Activated CD8-positive, alpha-beta memory T cell treated with anti-CD3 and anti-CD28 coated beads, Interleukin-2, amount 50 U/mL, for 48 hours (primary cell): ENCODE data around the gene GIGYF2.
A peak's percentile ranks its signal among the peaks of the same experiment; 100 is the strongest.

Experiments
- DNase-seq: peaks from one replicate; pipeline ENCODE4 v3.0.0-alpha.2; 2020

GIGYF2 gene

DNA sequence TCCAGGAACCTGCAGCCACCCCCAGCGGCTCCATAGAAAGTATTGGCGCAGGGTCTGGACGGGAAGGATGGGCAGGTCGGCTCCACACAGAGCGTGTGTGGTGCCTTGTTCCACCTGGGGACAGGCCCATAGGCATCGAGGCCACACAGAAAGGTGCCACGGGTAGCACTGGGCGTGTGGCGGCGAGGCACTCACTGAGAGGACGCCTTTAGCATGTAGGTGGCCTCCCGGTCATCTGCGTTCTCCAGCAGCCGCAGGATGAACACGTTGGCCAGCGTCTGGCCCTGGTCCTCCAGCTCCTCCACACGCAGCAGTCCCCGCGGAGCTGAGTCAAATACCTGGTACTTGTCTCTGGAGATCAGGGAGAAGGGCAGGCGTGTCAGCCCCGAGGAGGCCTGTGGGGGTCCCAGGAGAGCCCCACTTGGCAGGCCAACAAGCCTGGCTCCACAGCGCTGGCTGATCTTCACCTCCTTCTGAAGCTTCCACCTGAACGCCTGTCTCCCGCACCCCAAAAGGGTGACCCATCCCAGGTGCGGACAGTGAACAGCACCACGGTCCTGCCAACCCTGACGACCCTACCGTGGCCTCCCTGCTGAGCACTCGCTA is 186.1 kb downstream of the GIGYF2 start:
- DNase-seq: no peak

DNA sequence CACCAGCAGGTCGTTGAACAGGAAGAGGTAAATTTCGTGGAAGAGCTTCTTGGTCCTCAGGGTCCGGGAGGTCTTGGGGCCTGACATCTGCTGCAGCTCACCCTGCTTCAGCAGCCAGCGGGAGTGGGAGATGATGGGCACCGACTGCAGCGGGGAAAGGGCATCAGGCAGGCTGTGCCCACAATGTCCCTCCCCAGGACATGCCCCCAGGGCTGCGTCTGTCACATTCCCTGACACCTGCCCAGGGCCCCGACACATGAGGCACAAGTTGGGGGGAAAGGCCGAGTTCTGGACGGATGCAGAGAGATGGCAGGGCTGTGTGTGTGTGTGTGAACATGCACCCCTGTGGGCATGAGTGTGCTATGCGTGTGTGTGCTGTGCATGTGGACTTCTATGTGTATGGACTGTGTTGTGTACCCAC is 186.9 kb downstream of the GIGYF2 start:
- DNase-seq: no peak

DNA sequence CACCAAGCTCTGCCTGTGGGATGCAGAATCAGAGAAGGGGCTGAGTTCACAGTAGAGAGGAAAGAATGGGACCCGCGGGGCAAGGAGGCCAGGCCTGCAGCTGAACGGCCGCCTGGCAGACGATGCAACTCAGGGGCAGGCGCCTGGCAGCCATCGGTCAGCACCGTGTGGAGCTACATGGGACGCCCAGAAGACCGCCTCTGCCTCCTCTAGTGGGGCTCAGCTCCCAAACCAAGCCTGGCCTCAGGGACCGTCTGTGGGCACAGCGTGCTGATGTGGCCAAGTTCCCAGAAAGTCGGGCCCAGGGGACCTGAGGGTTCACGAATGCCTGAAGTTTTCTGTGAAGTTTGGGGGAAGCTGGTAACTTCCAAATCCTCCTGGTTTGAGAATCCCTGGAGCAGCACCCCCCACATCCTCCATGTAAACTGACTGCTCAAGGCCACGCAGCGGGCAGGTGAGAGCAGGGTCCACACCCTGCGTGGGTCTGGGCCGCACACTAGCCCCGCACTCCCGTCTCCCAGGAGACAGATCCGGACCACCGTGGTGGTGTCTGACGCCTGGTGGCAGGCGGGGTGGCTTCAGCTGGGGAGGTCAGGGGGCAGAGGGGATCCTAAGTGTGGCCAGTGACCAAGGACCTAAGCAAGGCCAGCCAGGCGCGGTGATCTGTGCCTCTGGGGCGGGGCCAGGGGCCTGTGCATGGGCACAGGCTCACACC is 187.6 kb downstream of the GIGYF2 start:
- DNase-seq: no peak

DNA sequence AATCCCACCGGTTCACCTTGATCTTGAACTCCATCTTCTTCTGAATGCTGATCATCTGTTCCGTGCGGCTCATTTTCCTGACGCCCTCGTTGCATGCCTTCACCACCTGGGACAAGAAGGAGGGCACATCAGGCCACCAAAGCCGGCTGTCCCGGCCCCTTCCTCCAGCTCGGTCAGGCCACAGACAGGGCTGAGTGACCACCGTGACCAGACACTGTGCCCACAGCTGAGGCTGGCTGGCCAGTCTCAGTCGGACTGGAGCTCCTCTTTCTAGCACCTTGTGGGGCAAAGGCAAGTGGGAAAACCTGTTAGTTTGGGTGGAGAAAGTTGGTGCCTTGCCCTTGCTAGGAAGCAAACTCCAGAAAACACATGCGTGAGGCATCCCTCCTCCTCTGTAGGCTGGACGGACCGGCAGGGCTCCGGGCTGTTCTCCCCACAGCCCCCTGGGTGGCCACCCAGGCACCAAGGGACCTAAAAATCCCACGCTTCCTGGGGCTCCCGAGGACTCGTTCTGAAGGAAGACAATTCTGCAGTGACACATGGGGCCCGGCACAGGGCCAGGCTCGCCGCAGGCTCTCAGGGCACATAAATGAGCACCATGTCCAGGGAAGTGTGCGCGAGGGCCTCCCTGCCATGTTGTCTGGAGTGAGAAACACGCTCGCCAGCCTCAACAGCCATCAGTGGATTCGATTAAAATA is 188.3 kb downstream of the GIGYF2 start:
- no peak for DNase-seq

DNA sequence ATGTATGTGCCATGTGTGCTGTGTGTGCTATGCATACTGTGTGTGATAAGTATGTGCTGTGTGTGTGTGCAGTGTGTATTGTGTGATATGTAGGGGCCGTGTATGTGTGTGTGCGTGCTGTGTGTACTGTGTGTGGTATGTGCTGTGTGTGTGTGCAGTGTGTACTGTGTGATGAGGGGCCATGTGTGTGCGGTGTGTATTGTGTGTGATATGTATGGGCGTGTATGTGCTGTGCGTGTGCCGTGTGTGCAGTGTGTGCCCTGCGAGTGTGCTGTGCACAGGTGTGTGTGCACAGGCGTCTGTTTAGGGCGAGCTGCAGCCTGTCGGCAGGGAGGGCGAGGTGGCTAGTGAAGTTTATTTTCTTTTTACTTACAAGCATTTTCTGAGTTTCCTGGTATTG is 189.0 kb downstream of the GIGYF2 start:
- no peak for DNase-seq

DNA sequence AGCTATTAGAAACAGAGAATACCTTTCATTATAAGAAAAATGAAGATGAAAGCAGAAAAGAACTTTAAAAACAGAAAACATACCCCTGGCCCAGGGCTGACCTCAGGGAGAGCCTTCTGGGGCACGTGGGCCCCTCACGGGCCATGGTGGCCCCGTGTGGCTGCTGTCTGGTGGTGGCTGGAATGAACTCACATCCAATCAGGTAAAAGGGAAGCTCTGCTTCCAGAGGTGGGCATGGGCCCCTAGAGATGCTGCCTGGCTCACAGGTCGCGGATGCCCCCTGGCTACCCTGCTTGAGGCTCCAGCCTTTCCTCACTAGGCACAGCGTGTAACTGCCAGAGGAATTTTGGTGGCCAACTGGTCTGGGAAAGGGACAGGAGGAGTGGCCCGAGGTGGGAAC is 189.5 kb downstream of the GIGYF2 start:
- peak; percentile 39 for DNase-seq

DNA sequence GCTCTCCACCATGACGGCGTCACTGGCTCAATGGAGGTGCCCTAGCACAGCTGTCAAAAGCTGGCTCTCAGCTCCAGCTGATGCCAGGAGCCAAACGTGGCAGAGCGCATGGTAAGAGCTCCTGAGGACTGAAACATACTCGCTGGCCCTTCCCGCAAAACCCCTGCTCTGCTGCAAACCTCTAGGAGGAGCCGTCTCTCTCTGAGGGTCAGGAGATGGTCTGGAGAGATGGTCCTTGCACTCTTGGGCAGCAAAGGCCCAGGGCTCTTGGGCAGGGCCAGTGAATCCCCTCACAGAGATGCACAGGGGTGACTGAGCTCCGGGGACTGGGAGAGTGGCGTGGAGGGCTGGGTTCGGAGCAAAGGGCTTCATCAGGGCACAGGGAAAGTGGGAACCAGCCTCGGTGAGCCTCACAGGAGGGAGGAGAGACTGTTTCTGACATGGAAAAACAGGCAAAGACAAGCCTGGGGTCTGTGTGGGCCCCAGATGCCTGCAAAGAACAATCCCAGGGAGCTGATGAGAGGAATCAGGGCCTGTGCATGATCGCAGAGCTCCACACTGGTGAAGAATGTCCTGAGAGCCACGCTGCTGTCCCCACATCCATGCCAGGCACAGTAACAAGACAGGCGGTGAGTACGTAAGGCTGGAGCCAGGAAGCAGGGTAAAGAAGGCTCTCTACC is 190.2 kb downstream of the GIGYF2 start:
- DNase-seq: peak; percentile 40

DNA sequence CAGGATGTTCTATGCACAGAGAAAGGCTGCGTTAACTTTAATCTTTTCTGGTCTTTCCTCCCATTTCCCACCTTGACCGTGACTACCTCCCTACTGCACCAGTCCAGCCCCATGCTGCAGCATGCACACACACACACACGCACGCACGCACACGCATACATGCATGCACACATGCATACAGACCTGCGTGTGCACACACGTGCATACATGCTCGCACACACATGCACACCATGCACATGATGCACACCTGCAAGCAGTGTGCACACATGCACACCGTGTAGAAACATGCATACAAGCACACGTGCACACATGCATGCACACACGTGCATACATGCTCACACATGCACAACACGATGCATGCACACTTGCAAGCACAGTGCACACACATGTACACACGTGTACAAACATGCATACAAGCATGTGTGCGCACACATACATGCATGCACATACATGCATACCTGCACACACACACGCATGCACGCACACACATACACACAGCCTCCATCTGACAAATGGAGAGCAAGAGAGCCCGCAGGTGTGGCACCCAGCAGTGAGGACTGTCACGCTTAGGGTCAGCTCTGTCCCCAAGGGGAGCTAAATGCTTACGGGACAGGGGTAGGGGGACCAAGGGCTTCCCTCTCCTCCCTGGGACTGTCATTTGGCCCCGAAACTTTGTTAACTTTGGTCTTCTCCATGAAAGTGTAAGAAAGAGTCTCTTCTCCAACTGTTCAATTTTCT is 191.1 kb downstream of the GIGYF2 start:
- peak; percentile 29 for DNase-seq

DNA sequence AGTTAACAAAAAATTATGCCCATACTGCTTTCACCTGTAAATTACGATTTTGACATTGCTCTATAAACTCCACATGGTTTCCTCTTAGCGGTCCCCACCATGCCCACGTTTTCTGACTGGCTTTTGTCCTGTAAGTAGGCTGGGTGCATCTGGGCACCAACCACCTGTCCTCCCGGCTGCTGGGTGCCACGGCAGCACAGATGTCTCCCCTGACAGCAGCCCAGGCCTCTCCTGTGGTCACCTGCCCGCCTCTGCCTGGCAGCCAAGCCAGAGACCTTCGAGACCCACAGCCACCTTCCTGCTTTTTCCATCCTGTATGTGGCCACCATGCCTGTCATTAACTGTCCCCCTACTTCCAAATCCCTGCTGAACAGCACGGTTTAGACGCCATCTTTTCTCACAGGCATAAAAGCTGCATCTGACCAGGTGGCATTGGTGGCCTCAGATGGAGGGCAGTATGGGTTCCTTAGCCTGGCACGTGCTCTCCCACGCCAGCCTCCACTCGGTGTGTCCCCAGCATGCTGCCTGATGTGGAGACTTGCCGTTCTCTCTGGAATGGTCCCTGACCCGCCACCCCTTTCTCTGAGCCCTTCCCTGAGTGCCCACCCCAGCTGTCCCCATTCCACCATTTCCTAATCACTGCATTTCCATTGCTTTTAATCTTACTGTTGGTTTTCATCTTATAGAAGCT is 191.9 kb downstream of the GIGYF2 start:
- DNase-seq: peak; percentile 38

DNA sequence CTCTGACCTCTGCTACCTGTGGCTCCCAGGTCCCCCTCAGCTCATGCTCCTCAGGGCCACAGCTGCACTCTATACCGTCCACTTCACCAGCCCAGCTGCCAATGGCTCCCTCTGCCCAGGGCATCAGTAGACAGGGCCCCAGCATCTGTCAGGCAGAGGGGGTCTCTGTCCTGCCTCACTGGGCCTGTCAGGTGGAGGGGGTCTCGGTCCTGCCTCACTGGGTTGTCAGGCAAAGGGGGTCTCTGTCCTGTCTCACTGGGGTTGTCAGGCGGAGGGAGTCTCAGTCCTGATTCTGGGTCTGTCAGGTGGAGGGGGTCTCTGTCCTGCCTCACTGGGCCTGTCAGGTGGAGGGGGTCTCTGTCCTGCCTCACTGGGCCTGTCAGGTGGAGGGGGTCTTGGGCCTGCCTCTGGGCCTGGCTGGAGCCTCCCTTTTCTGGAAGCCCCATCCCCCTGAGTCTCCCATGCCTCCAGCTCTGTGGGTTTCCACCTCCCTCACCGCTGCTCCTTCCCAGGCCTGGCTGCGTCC is 192.8 kb downstream of the GIGYF2 start:
- peak; percentile 28 for DNase-seq

DNA sequence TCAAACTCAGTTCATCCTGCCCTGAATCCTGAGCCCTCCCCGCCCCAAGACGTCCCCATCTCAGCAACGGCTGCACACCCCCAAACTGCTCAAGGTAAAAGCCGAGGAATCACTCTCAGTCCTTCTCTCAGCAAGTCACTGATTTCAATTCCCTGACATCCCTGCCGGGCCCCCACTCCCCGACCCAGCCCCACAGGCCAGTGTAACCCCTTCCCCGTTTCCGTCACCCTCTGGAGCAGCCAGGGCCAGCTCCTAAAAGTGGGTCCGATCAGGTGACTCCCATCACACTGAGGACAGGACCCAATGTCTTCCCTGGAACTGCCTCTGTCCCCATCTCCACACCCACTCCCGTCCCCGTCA is 193.4 kb downstream of the GIGYF2 start:
- DNase-seq: peak; percentile 43

DNA sequence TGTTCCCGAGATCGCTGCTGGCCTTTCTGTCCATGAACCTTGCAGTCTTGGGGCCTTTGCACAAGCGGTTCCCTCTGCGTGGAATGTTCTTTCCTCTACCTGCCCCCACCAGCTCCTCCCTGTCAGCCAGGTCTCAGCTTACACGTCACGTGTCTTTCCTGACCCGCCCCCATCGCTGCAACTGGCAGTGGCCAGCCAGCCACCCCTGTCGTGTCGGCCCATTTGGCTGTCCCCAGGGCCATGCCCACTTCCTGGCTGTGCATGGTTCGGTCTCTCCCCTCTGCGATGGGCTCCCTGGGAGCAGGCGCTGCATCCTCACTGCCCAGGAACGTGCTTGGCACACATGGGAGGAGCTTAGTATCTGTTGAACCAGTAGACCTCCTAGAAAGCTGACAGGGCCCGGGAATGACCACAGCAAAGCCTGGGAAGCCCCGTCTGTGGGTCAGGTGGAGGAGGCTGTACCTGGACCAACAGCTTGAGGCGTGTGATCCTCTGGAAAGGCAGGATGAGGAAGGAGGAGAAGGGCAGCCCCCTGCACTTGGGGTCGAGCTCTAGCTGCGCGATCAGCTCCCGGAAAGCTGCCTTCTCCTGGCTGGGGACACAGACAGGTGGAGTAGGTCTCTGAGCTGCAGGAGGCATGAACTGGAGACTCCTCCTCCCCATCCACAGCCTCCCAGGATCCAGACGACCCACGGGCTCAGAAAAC is 193.9 kb downstream of the GIGYF2 start:
- peak; percentile 49 for DNase-seq

DNA sequence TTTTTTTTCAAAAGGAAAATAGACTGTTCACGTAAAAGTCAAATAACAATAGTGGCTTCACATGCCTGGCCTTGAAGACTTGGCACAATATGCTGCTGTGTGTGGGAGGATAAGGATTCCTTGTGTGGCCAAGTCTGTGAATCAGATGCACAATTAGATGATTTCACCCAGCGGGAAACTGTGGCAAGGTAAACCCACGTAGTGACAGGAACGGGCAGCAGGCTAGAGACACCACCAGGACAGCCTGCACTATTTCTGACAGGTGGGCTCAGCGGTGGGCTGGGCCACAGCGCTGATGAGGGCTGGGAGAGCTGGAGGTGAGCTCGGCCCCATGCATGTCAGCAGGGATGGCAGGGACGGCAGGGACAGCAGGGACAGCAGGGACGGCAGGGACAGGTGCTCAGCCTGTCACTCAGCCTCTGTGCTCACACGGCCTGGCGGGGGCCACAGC is 194.5 kb downstream of the GIGYF2 start:
- DNase-seq: peak; percentile 46

DNA sequence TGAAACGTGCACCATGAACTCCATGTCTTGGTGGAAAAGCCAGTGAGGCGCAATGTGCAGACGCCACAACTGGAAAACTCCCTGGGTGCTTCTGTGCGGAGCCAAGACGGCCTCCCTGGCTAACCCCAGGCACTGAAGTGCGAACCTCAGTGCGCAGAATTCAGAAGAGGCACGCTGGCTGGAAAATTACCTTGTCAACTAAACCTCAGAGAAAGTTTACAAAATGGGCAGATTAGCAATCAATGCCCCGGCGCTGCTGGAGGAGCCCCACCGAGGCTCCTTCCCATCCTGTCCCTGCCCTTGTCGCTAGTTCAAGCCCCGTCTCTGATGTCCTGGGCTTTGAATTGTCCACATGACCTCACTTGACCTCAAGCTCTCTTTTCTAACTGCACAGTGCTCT is 195.1 kb downstream of the GIGYF2 start:
- peak; percentile 36 for DNase-seq

DNA sequence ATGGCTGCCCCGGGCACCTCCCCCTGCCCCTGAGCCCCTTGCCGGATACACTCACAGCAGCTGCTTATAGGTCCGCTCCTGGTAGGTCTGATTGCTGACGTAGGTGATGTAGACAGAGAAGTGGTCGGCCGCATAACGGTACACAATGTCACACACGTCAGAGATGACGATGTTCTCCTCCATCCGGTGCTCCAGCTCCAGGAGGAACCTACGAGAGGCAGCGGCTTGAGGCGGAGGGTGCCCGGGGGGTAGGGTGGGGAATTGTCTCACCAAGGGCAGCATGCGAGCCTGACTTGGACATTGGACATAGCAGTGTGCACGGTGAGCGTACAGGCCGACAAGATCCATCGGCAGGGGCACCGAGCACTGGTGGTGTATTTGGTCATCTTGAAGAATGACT is 195.7 kb downstream of the GIGYF2 start:
- peak; percentile 45 for DNase-seq

DNA sequence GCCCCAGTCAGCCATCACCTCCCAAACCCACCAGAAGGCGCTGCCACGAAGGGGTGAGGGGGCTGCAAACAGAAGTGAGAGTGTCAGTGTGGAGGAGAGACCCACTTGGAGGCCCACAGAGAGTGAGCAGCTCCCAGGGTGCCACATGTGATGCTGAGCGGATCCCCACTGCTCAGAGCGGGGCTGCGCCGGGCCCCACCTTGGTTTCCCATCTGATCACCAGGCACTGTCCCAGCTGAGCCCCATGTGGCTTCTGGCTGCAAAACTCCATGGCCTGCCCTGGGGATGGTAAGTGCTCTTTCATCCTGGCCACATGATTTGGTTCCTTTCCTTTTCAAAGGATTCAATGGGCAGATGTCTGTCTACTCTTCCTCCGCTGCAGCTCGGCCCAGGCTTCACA is 196.7 kb downstream of the GIGYF2 start:
- DNase-seq: peak; percentile 45

DNA sequence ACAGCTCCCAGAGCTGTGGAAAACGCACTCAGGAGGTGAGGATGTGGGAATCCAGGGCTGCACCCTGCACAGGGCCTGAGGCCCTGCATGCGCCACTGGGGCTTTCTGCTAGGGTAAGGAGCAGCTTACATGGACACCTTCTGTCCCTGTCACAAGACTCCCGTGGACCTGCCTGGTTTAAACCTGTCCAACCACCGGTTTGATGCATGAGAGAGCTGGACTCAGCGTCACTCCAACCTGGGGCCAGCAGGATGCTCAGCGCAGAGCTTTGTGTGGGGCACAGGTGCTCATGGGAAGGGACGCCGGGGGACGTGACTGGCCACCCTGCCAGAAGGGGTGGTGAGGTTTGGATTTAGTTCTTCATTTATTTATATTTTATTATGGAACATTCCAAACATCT is 197.1 kb downstream of the GIGYF2 start:
- DNase-seq: peak; percentile 47

DNA sequence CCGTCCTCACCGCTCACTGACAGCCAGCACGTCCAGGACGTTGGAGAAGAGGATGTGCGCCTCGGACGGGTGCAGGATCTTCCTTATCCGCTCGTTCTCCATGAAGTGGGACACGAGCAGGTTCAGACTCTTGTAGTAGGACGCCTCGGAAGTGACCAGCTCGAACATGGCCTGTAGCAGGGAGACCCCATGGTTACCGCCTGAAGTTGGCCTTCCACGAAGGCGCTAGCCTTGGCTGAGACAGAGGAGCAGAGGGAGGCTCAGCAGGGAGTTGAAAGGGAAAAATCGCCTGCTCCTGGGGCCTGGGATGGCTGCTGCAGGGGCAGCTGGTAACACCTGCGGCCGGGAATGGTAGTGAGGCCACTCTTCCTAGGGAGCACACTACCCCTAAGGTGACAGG is 197.6 kb downstream of the GIGYF2 start:
- peak; percentile 46 for DNase-seq

DNA sequence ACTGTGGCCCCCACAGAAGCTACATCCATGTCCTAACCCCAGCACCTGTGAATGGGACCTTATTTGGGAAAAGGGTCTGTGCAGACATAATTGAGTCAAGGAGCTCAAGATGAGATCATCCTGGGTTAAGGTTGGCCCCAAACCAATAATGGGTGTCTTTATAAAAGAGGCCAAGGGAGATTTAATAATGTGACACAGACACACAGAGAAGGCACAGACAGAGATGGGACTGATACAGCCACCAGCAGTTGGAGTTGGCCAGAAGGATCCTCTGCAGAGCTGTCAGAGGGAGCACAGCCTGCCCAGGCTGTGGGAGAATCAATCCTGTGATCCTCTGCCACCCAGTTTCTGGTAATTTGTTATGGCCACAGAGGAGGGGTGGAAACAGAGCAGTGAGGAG is 199.0 kb downstream of the GIGYF2 start:
- peak; percentile 50 for DNase-seq

DNA sequence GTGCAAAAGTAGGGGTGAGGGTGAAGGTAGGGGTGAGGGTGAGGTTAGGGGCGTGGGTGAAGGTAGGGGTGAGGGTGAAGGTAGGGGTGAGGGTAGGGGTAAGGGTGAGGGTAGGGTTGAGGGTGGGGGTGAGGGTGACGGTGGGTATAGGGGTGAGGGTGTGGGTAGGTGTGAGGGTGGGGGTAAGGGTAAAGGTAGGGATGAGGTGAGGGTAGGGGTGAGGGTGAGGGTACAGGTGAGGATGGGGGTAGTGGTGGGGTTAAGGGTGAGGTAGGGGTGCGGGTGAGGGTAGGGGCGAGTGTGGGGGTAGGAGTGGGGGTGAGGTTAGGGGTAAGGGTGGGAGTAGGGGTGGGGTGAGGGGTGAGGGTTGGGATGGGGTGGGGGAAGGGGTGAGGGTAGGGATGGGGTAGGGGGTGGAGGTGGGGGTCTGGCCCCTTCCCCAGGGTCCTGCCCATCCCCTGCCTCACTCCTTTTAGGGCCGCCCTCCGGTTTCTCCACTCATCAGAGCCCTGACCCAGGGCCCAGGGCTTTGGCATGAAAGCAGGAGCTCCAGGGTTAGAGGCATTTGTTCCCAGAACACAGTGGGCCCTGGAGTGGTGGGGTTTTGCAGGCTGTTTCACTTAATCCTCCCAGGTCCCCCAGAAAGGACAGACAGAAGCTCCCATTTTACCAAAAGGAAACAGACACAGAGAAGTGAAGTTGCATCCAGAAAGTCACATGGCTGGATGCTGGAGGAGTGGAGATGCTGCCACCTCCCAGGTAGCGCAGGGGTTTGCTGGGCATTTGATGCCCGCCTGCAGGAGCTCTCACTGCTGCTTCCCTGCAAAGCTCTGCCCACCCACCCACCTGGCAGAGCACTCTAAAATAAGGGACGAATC is 199.8 kb downstream of the GIGYF2 start:
- DNase-seq: peak; percentile 60
